Omental fat pad (tissue), 4 donors: ENCODE data around the gene CBR4. TPM values are rescaled to one million over a fixed set of nuclear protein-coding genes. Genes with fewer than 3 reads are reported as not detected.
"Not testable (repeated sequence)": the region's sequence is repeated elsewhere in the genome, so short reads cannot be mapped to it uniquely, and the experiment has no call there.

ENCODE experiments used
- ATAC-seq: fragments of 150-250 bp; one replicate; pipeline ENCODE4 v1.9.1; 2016; ENCODE audit warnings: mild to moderate bottlenecking, moderate library complexity; ENCODE audit not compliant: low FRiP score
- DNase-seq: peaks from one replicate; pipeline ENCODE4 v3.0.0-alpha.2; 2019; ENCODE audit warnings: low spot score
- CTCF ChIP-seq, 3 donors: fragments of 450-650 bp; IDR thresholded peaks; one replicate each; pipeline ENCODE4 v1.5.1; 2016 to 2017; ENCODE audit warnings: antibody characterized with exemption in 3 of 3, mild to moderate bottlenecking in 3 of 3, moderate library complexity in 2 of 3
- total RNA-seq, 4 donors: library from RNA; depleted of rRNA; stranded (reverse); fragments of >200 nt; gene quantifications; one replicate each; pipeline ENCODE4 v1.1.0, GENCODE V29; 2016

The CBR4 gene
- total RNA-seq, 4 donors from 2014 or later, result 8.5 to 21.9 (median 10.7) TPM

DNA sequence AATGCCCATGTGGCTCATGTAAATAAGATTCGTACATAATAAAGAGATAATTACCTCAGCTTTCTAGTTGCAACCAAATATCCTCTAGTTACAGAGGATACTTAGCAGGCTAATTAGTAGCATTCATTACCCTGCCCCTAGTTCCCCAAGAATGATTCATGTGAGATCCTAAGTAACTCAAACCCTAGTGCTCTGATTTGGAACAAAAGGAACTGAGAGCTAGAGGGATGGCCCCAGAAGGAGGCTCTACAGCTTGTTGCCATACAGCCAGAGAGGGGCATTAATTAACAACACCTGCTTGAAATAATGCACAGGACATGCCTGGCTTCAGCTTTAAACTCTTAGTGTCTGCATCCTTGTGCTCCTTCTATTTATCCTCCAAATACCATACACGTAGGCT is 32.6 kb upstream of the CBR4 start:
- ATAC-seq (no peak), DNase-seq (no peak)
- TF ChIP-seq CTCF (IDR thresholded peaks at IDR 0.05), result no peak

DNA sequence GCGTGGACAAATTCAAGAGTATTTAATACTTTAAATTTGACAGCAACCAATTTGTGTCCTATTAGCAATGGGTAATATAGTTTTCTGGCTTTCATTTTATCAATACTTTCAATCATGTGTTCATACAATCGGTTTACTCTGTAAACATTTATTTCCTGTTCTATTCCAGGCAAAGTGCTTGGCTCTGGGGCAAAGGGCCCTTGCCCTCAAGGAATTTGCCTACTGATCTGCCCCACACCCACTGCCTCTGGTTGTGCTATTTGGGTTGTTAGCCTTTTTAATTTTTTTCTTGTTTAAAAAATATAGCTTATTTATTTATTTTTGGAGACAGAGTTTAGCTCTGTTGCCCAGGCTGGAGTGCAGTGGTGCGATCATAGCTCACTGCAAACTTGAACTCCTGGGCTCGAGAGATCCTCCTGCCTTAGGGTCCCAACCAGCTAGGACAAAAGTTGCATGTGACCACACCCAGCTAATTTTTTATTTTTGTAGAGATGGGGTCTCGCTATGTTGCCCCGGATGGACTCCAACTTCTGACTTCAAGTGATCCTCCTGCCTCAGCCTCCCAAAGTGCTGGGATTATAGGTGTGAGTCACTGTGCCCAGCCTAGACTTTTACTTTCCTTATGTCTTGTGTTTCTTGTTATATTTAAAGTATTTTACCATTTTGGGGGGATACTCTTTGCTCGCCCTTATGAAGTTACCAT is 30.7 kb upstream of the CBR4 start:
- no peak for TF ChIP-seq CTCF (IDR thresholded peaks at IDR 0.05)
- DNase-seq (no peak), ATAC-seq (no peak)

DNA sequence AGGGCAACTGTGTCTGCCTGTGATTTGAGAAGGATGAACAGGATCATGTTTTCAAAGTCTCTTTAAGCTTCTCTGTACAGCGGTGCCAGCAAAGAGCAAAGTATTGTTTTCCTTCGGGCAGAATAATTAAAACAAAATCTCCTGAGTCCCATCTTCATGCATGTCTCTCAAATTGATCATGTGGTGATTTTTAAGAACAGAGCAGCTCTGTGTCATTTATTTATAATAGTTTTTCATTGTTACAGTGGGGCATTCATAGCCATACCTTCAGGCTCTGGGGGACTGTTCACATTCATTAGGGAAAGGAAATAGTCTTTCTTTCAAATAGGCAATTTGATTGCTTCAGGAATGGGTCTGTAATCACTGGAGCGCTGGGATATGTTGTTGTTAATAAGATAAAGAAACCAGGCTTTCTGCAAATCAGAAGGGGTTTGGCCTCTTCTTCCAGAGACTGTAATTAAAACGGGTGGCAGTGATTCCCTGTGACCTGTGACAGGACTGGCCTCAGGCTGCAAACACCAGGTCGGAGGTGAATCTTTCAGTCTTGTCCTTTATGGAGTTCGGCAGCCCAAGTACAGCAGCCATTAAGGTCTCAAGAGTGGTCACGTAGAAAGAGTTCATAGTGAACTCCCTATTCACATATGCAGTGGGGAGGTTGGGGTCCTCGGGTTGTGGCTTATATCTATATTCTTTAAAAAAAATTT is 29.3 kb upstream of the CBR4 start:
- no peak for ATAC-seq
- no peak for TF ChIP-seq CTCF (IDR thresholded peaks at IDR 0.05)
- DNase-seq, result no peak

GRCh38 chr4:169037506-169037905 is 27.5 kb upstream of the CBR4 start:
- no peak for TF ChIP-seq CTCF (IDR thresholded peaks at IDR 0.05)
- DNase-seq (no peak), ATAC-seq (no peak)

GRCh38 chr4:169035871-169036620 is 26.0 kb upstream of the CBR4 start:
- not testable (repeated sequence) for ATAC-seq, DNase-seq

GRCh38 chr4:169033660-169034059 is 23.6 kb upstream of the CBR4 start:
- DNase-seq (no peak), ATAC-seq (no peak)
- no peak for TF ChIP-seq CTCF (IDR thresholded peaks at IDR 0.05)

DNA sequence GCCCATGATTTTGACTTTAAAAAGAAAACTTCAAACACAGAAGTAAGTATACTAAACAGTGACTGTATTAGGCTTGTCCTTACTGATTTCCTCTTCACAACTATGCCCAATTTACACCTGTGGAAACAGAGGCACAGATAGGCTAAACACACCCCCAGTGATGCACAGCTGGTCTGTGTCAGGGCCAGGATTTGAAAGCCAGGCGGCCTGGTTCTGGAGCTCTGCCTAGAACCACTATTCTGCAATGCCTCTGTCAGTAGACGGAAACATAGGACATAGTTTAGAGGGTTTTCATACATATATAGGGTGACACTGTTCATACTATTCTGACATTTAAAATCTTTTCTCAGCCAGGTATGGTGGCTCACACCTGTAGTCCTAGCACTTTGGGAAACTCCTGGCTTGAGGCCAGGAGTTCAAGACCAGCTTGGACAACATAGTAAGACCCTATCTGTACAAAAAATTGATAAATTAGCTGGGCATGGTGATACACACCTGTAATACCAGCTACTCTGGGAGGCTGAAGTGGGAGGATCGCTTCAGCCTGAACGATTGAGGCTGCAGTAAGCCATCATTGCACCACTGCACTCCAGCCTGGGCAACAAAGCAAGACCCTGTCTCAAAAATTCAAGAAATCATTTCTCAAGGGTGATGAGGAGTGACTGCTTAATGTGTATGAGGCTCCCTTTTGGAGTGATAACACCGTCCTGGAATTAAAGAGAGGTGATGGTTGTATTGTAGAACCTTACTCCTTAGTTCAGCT is 23.0 kb upstream of the CBR4 start:
- no peak for ATAC-seq
- no peak for TF ChIP-seq CTCF (IDR thresholded peaks at IDR 0.05)
- DNase-seq, result no peak
